Hepatocyte (in vitro differentiated cells): ENCODE results near the gene HS3ST3B1.

Experiments used
- CTCF ChIP-seq: fragments of 200-600 bp; sonication (generic); IDR thresholded peaks from 2 replicates; pipeline ENCODE4 v1.5.1; 2016; ENCODE audit warnings: antibody characterized with exemption, mild to moderate bottlenecking; ENCODE audit not compliant: poor library complexity
- EZH2 ChIP-seq: fragments of 200-600 bp; sonication (generic); IDR thresholded peaks from 2 replicates; pipeline ENCODE4 v1.6.1; 2016; ENCODE audit warnings: antibody characterized with exemption, mild to moderate bottlenecking, borderline replicate concordance
- EZH2phosphoT487 ChIP-seq: fragments of 200-600 bp; sonication (generic); IDR thresholded peaks from one replicate; pipeline ENCODE4 v1.6.1; 2018; ENCODE audit warnings: antibody characterized with exemption, mild to moderate bottlenecking, low read depth, moderate library complexity; ENCODE audit not compliant: unreplicated experiment, severe bottlenecking

DNA sequence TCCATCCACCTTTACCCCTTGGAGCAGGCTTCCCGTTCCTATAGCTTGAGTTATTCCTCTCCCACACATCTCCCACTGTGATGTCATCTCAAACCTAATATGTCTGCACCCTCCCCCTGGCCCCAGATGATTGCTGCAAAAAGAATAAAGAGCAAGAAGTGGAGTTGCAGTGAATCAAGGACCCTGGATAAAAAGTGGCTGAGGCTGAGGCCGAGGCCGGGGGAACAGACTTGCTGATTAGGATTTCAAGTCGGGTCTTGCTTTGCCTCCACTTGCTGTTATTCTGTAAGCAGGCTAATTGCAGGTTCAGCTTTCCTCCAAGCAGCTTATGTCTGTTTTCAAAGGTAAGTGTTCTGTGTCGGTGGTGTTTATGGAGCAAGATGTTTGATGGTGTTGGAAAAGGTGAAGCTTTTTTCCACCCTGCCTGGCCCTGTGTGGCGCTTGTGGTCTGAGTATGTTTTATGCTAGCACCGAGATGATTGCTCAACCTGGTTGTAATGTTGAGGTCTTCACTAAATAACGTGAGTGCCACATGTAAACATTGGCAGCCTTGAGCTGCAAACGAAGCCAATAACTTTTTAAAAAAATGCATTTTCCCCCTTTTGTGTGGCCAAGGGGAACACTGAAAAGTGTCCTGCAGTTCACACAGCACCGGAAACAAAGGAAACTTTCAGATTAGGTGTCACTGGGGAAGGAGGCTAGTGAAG lies 15.4 kb downstream of the HS3ST3B1 start:
- no peak for TF ChIP-seq CTCF
- no peak for TF ChIP-seq EZH2
- no peak for TF ChIP-seq EZH2phosphoT487
